Activated CD8-positive, alpha-beta memory T cell treated with anti-CD3 and anti-CD28 coated beads for 1 hour (primary cell): ENCODE results near the gene SNCAIP.
"Not testable (repeated sequence)": the region's sequence is repeated elsewhere in the genome, so short reads cannot be mapped to it uniquely, and the experiment has no call there.

Experiments used
- DNase-seq, 2 donors: peaks; one replicate each; pipeline ENCODE4 v3.0.0-alpha.2; 2020; ENCODE audit warnings: low read depth in 1 of 2; ENCODE audit errors: extremely low read depth in 1 of 2

The SNCAIP gene

DNA sequence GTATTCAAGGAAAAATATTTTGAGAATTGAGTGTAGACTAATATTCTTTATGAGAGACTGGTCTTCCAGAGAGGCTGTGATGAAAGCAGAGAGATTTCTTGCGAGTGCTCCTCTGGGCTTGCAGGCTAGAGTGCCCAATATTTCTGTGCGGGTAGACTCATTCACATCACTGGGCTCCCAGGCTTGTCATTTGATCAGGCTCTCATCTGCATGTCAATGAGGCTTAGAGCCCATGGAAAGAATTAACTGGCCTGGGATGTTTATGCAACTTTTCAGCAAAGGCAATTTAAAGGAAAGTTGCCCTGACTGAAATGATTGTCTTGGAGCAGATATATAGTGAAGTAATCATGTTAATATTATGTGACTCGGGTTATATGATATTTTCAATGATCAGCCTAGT is 42.3 kb downstream of the SNCAIP start:
- DNase-seq = no peak

DNA sequence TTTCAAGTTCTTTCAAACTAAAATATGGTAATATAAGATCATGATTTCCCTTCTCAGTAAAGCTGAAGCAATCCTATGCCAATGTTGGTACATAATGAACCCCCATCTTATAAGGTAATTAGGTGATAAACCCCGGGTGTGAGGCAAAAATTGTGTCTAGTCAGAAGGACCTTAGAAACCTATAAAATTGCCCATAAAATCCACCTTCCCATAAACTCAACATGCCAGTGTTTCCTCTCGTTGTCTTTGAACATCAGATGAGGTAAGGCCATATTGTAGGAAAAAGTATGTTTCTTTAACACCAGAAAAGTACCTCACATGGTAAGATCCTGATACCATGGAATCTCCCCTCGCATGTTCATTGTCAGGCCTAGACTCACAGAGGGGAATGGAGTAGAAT is 43.3 kb downstream of the SNCAIP start:
- no peak for DNase-seq

DNA sequence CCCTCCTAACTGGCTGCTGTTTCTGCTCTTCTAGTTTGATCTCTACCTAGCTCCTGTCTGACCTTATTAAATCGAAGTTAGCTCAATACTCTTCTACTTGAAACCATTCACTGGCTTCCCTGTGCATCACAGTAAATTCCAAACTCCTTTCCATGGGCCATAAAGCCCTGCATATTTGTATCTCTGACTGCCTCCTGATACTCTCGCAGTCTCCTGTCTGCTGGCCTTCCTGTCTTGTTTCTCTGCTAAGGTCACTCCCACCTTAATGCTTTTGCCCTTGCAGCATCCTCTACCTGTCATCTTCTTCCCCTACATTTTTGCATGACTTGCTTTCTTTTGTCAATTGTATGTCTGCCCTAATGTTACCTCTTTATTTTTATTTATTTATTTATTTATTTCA is 44.8 kb downstream of the SNCAIP start:
- no peak for DNase-seq

DNA sequence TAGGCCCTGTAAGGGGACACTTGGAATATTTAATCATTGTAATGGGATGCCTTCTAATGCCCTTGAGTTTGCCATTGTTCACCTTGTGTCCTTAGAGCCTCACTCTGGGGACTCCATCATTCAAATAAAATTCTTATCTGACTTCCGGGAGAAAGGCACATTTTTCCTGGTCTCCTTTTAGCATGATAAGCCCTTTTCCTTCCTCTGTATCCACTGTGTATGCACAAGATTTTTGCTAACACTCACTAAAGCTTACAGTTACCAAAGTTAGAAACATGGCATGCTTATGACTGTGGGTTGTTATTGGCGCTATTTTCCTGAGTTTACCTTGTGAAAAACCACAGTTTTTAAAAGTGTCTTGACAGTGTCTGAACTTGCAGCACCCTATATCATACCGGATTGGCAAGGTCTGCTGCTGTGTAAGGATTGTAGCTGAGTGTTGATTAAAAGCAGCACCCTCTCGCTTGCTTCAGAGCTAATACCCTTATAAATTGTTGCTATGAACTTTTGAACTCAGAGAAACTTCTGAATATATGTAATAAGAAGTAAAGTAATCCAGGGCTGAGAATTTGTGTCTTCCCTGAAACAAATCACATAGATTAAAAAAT is 46.4 kb downstream of the SNCAIP start:
- DNase-seq = no peak

DNA sequence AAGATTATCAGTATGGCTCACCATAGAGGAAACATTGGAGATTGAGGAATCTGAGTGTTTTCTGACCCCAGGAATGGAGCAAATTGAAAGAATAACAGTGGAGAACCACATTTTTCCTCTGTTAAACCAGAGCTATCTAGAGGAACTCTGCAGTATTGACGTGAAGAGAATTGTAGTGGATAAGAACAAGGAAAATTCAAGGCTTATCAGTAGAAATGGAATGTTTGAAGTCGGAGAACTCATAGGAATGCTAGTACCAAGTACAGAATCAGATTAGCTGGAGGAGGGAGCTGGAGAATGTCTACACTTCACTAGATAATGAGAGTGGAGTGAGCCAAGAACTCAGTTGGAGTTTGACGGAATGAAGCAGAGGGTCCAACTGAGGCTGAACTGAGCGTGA is 50.3 kb downstream of the SNCAIP start:
- no peak for DNase-seq

DNA sequence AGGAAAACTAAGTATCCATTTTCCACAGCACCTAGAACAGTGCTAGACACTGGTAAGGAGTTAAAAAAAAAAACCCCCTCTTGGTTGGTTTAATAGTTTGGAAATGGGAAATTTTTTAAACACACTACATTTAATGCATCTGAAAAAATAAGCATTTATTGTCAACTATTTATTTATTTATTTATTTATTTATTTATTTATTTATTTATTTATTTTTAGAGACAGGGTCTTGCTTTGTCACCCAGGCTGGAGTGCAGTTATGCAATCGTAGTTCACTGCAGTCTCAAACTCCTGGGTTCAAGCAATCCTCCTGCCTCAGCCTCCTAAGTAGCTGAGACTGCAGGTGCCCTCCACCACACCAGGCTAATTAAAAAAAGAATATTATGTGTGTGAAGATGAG is 51.6 kb downstream of the SNCAIP start:
- no peak for DNase-seq

DNA sequence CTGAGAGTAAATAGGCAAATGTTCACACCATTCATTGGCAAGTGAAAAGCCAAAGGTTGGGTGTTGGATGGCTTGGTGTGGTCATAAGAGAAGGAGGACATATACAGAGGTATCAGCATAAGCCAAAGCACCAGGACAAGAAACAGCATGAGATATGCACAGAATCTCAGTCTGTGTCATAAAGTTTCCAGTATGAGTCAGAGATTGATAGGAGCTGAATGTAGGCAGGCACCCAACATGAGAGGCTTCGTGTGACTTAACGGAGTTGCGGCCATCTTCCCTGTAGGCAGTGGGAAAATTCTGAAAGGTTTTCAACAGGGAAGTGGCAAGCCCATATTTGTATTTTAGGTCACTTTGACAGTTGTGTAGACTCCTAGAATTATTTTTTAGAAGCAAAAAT is 54.5 kb downstream of the SNCAIP start:
- no peak for DNase-seq

DNA sequence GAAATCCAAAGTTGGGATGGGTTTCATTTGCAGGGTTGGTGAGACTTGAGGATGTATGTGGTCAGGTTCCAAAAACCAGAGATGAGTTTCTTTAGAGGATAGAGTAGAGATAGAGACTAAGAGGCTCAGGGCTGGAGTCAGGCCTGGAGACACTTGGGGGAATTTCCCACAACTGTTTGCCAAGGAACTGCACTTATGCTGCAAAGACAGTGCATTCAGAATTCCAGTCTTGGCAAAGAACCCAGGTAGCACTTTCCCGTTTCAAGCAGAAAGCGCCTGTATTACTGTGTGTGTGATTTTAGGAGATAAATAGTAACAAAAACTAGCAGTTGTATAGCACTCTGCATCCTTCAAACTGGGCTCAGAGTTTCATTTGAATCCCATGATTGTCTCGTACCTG is 55.4 kb downstream of the SNCAIP start:
- no peak for DNase-seq

DNA sequence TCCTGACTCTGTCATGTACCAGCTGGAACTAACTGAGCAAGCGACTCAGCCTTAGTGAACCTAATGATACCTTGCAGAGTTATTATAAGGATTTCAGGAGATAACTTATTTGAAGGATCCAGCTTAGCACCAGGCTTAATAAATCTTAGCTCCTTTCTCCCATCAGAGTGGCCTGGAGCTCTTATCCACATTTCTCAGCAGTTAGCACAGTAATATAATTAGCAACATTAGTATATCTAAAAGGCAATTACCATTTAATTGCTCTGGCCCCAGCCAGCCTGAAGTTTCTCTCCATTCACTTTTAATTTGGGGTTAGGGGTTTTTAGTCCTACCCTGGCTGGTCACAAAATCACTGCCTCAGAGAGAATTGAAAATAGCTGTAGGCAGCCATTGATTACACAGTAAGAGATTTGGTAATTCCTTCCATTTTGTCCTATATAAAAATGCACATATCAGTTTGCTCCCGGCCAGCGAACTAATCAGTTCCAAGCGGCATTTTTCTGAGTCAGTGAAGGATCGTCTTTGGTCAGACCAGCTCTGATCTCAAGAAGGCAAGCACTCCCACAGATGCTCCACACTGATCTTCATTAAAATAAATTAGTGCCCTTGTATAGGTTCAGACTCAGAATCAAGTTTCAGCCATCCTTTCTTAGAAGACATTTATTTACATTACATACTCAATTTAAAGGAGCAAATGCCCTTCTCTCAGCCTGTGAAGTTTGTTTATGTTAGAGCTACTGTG is 56.6 kb downstream of the SNCAIP start:
- no peak for DNase-seq

DNA sequence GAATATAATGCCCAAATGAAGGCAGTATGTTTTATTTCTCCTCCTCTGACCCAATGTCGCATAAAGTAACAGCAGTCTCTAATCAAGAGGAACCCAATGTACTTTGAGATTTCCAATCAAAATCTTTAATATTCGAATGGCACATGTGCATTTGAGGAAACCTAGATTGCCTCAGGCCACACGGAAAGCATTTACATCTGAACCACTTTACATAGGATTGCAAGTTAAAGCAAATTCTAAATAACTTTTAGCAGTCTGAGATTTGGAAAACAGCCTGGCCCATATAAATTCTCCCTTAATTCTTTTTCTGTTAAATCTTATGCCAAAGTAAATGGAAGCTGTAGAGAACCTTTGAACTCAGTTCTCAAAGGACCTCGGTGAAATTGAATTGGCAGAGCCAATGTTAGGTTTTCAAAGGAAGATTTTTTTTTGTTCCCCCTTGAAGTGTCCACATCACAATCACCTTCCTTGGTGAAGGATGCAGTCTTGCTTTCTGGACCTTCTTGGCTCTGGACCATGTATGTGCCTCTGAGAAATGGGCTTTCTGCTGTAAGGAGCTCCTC is 57.3 kb downstream of the SNCAIP start:
- DNase-seq = no peak

DNA sequence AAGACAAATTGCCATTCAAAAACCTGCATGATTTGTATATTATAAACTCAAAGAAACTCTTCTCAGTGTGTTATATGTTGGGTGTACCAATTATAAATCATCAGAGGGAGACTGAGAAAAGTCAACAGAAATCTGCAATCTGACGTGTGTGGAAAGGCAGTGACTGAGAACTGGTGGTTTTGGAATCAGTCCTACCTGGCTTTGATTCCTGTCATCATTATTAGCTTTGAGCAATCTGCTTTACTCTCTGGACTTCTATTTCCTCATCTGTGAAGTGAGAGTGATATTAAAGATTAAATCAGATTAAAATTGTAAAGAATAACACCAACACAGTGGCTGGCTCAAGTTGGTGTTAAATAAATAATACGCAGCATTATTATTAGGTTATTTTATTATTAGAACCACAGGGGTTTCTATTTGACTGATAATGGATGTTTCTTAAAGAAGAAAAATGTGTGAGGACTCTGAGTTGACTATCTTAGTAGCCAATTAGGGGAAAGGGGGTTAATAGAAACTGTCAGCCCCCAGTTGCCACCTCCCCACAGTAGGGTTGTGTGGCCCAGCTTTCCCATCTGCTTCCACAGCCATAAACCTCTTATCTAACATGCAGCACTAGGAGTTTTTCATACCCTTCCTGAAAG is 59.6 kb downstream of the SNCAIP start:
- no peak for DNase-seq

DNA sequence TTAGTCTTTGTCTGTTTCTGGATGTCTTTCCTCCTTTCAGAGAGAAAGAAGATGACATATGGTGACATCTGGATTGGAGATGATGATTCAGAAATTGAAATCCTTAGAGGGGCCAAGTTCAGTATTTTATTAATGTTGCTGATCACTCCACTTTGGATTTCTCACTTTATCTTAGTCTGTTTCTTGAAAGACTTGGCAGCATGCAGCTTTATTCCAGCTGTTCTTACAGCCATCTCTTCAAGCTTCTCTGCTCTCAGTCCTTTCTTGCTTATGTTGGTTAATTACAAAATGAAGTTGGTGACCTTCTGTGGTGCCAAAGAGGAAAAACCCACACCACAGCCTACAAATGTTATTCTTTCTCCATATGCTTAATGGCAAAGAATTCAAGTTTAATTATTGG is 62.1 kb downstream of the SNCAIP start:
- DNase-seq = no peak

DNA sequence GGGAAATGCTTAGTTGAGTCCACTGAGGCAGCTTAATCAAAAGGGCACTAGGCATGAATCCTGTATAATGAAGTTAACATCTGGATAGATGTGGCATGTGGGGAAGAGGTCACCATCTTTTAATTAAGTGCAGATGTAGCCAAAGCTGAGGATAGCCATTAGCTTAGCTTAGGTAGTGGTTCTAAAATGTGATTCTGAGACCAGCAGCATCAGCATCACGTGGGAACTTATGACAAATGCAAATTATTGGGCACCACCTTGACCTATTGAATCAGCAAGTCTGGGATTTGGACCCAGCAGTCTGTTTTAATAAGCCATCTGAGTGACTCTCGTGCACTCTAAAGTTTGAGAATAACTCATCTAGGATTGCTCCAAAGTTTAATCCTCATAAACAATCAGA is 63.8 kb downstream of the SNCAIP start:
- DNase-seq = no peak

DNA sequence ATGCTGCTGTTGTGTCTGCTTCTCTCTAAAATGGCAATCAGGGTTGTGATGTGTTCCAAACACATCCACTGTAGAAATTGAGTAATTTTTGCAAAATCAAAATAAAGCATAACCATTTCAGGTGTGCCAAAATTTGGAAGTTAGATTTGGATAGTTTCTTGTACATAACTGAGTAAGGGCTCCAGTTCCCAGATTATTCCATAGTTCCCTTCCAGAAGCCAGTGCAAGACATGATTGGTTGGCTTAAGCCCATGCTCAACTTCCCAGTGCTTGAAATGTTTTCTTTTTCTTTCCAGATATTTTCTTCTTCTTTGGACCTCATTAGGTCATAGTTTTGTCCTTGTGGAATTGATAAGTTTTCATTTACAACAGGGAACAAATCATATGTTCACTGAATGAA is 64.2 kb downstream of the SNCAIP start:
- DNase-seq = no peak

DNA sequence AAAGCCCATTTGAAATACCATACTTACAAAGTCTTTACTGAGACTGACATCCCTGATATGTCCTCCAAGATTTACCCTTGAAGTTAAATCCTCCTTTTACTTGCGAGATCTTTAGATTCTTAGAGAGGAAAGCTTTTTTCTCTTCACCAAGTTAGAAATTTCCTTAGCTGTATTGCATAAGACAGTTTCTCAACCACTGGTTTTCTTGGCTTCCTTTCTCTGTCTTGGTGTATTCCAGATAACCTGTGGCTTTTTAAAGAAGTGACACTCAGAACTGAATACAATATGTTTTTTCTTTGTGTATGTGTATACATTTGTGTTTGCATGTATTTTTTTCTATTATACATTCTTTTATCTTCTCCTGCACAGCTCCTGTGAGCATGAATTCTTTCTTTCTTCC is 65.0 kb downstream of the SNCAIP start:
- DNase-seq = no peak

DNA sequence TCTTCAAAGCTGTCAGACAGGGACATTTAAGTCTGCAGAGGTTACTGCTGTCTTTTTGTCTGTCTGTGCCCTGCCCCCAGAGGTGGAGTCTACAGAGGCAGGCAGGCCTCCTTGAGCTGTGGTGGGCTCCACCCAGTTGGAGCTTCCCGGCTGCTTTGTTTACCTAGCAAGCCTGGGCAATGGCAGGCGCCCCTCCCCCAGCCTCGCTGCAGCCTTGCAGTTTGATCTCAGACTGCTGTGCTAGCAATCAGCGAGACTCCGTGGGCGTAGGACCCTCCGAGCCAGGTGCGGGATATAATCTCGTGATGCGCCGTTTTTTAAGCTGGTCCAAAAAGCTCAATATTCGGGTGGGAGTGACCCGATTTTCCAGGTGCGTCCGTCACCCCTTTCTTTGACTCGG is 70.9 kb downstream of the SNCAIP start:
- not testable (repeated sequence) for DNase-seq

DNA sequence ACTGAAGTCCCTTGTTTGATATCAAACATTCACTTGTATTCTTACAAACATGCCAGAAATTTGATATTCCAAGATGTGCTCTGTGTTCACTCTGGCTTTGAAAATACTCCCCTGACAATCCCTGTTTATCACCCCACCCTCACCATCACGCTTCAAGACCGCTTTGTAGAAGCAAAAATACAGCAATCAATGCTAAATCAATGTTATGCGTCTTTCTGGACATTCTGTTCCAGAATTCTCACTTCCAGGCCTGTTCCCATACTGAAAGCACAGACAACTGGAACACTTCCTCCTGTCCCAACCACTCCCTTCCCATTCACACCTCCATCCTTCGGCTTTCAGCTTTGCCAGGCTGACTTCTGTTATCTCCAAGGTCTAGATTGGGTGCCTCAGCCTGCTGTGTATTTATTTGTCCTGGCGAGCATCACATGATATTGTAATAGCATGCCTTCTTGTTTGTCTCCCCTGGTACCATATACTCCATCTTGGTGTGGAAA is 72.8 kb downstream of the SNCAIP start:
- DNase-seq = no peak

DNA sequence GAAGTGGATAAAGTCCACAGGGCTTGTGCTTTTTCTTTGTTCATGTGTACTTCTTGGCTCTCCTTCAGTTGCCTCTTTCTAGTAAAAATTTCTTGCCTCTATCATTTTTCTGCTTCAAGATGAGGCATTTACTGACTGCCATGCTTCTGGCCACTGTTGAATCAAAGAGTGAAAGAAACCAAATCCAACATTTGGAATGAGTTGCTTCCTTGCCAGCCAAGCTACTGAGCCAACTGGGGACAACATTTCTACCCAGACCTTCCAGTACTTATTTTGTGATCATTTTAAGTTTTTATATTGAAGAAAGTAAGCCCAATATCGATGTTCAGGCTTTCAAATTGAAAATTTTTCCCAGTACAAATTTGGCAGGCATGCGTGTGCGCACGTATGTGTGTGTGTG is 73.2 kb downstream of the SNCAIP start:
- DNase-seq = no peak

DNA sequence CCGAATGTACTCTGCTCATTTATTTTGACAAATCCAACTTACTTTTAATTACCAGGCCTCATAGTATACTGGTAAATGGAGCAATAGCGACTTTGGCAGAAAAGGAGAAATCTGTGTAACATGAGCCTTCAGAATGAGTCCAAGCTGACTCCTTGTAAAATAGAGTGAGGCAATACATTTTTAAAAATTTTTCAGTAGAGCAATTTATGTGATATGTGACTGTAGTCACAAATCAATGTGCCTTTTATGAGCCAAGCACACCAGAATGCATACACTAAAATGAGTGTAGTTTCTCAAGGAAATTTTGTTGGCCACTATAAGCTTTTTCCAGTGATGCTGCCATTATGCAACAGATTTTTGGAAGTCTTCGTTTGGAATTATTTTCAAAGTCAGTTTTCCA is 73.8 kb downstream of the SNCAIP start:
- DNase-seq = no peak

DNA sequence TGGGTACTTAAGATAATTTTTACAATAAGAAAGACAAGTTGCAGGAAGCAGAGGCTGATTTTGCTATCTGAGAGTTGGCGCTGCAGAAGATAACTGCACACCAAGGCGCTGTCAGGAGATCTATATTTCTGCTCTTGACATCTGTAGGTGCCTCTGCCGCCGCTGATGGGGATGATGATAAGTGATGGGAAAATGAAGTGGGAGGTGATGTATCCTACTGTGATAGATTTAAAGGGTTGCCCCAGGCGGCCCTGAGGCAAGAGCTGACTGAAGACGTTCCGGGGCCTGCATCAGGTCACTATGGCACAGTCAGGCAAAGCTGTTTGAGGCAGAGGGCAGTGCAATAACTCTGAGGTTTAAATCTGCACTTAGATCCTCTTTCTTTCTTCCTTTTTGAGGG is 78.1 kb downstream of the SNCAIP start:
- no peak for DNase-seq

DNA sequence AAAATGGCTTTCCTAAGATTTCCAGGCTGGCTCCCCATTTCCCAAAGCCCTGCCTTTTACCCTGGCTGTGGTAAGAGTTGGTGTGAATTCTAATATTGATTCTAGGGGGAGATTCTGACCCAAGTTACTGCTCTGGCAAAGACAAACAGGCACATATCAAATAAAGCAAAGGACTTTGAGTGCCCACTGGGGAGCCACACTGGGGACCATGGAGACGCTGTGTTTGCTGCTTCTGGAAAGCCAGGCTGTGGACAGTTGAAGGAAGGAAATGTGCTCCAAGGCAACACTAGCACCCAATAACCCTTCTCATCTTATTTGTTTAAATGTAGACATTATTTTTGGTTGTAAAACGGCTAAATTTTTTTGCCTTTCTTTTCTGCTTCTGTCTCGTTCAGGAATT is 78.7 kb downstream of the SNCAIP start:
- DNase-seq = no peak

DNA sequence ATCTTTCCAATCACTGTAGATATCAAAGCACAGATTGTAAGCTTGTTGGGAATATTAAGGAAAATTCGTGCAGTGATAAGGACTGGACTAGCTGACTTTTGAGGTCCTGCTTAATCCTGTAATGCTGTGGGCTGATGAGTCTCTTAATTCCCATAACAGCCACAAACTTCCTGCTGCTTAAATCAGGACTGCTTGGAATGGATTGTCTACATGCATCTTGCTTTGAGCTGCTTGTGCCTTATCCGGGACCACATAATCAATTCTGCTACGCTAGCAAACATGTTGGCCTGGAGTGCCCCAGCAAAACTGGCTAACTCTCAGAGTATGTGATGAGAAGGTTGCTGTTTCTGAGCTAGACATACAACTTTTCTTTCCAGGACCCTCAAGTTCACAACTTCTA is 79.6 kb downstream of the SNCAIP start:
- DNase-seq = no peak
